Astrocyte (in vitro differentiated cells and primary cell): ENCODE measurements around the gene PRKAG3. TPM values are rescaled to one million over a fixed set of nuclear protein-coding genes. Genes with fewer than 3 reads are reported as not detected.

Source experiments
- DNase-seq: peaks from one replicate; pipeline ENCODE4 v3.0.0-alpha.2; 2010; ENCODE audit warnings: low read depth
- FAIRE-seq: peaks from 2 replicates; lab custom pipeline; 2011; peaks lifted over from hg19 to GRCh38; lab: Jason Lieb, UNC
- H2AFZ ChIP-seq: 2 replicates; pipeline ENCODE4 v1.6.0; 2012; ENCODE audit warnings: low read depth, low read length, inconsistent platforms
- H3K27ac ChIP-seq: 2 replicates; pipeline ENCODE4 v1.5.1; 2011; ENCODE audit warnings: low read depth, low read length, inconsistent platforms
- H3K27me3 ChIP-seq: 2 replicates; pipeline ENCODE4 v1.6.0; 2011; ENCODE audit warnings: low read length, inconsistent platforms; ENCODE audit not compliant: insufficient read depth
- H3K36me3 ChIP-seq: 2 replicates; pipeline ENCODE4 v1.5.1; 2011; ENCODE audit warnings: low read length, inconsistent platforms; ENCODE audit not compliant: insufficient read depth
- H3K4me1 ChIP-seq: 2 replicates; pipeline ENCODE4 v1.5.1; 2011; ENCODE audit warnings: low read length, inconsistent platforms; ENCODE audit not compliant: insufficient read depth
- H3K4me2 ChIP-seq: 2 replicates; pipeline ENCODE4 v1.6.0; 2012; ENCODE audit warnings: low read length, inconsistent platforms
- H3K4me3 ChIP-seq: 2 replicates; pipeline ENCODE4 v1.5.1; 2011; ENCODE audit warnings: low read depth, mild to moderate bottlenecking, low read length, inconsistent platforms; ENCODE audit not compliant: insufficient read depth
- H3K79me2 ChIP-seq: 2 replicates; pipeline ENCODE4 v1.6.0; 2012; ENCODE audit warnings: mild to moderate bottlenecking, low read length, inconsistent platforms; ENCODE audit not compliant: insufficient read depth
- H3K9ac ChIP-seq: 2 replicates; pipeline ENCODE4 v1.6.0; 2012; ENCODE audit warnings: mild to moderate bottlenecking, low read length, inconsistent platforms
- H3K9me3 ChIP-seq: 2 replicates; pipeline ENCODE4 v1.5.1; 2012; ENCODE audit warnings: low read depth, mild to moderate bottlenecking, low read length, inconsistent platforms; ENCODE audit not compliant: insufficient read depth
- H4K20me1 ChIP-seq: 2 replicates; pipeline ENCODE4 v1.6.0; 2012; ENCODE audit warnings: low read length, inconsistent platforms; ENCODE audit not compliant: insufficient read depth
- H3K27ac Mint-ChIP-seq: one replicate; pipeline ENCODE4 v1.8.0; 2021; ENCODE audit warnings: mild to moderate bottlenecking, mixed read lengths; ENCODE audit not compliant: unreplicated experiment
- H3K27me3 Mint-ChIP-seq: one replicate; pipeline ENCODE4 v1.8.0; 2021; ENCODE audit warnings: low read depth, mixed read lengths; ENCODE audit not compliant: unreplicated experiment
- H3K36me3 Mint-ChIP-seq: one replicate; pipeline ENCODE4 v1.8.0; 2021; ENCODE audit warnings: low read depth, mixed read lengths; ENCODE audit not compliant: unreplicated experiment
- H3K4me1 Mint-ChIP-seq: one replicate; pipeline ENCODE4 v1.8.0; 2021; ENCODE audit warnings: low read depth, mixed read lengths; ENCODE audit not compliant: unreplicated experiment
- H3K4me3 Mint-ChIP-seq: one replicate; pipeline ENCODE4 v1.8.0; 2021; ENCODE audit warnings: mild to moderate bottlenecking, moderate library complexity, mixed read lengths; ENCODE audit not compliant: unreplicated experiment
- H3K9me3 Mint-ChIP-seq: one replicate; pipeline ENCODE4 v1.8.0; 2021; ENCODE audit warnings: mild to moderate bottlenecking, mixed read lengths; ENCODE audit not compliant: unreplicated experiment
- EZH2 ChIP-seq: IDR thresholded peaks from 2 replicates; pipeline ENCODE4 v1.6.1; 2012; ENCODE audit warnings: mild to moderate bottlenecking, low read length, inconsistent platforms; ENCODE audit not compliant: insufficient read depth
- total RNA-seq: library from RNA; stranded (reverse); gene quantifications from 2 replicates; pipeline ENCODE4 v1.2.1, GENCODE V29; 2021
- TF ChIP-seq, protein P1 (sequence below): IDR thresholded peaks from 2 replicates; pipeline ENCODE4 v1.5.1; 2011; ENCODE audit warnings: low read depth, mild to moderate bottlenecking, inconsistent platforms, low read length, moderate library complexity; ENCODE audit not compliant: insufficient read depth

PRKAG3 gene
- total RNA-seq, 1 donor from 2014 or later: not detected

DNA sequence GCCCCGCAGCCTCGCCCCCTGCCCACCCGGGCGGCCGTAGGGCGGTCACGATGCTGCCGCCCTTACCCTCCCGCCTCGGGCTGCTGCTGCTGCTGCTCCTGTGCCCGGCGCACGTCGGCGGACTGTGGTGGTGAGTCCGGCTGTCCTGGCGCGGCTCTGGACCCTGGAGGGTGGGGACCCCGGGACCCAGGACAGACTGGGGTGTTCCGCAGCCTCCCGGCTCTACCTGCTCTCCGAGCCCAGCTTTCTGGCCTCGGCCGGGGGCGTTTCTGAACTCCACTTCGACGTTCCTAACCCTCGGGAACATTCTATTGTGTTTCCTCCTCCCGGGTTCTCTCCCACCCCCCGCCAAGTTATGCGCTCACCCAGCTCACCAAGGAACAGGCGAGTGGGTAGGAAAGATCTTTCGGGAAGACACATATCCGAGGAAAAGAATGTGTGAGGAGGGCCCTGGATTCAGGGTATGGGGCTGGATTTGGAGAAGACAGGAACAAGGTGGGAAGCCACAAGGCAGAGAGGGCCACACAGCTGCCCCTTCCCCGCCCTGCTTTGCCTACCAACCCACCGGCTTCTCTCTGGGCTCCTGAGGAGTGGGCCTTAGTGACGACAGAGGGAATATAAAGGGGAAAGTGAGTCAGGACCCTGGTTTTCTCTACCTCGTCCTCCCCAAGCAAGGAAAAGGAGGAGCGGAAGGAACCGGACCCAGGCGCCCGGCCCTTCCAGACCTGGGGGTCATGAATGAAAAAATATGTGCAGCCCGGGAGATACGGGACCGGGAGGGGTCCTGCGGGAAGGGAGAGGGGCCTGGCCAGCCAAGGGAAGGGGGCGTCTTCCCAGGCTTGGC is 28.6 kb upstream of the PRKAG3 start:
- H2AFZ ChIP-seq: peak overlapping the region; percentile 63
- no peaks in the 10 kb centered on the region for H3K36me3 ChIP-seq
- H3K9me3 ChIP-seq: no peaks in the 10 kb centered on the region
- H3K4me1 ChIP-seq: no peaks in the 10 kb centered on the region
- no peak overlapping the region for H3K27ac ChIP-seq
- Mint-ChIP-seq H3K36me3 (peaks cover 6% of the 10 kb centered on the region), H3K27me3 (peaks cover 82% of the 10 kb centered on the region), H3K4me1 (peaks cover 19% of the 10 kb centered on the region), H3K9me3 (no peaks in the 10 kb centered on the region), H3K4me3 (peak overlapping the region; percentile 76), H3K27ac (no peak overlapping the region)
- H3K79me2 ChIP-seq: no peaks in the 10 kb centered on the region
- H3K4me2 ChIP-seq: peak overlapping the region; percentile 55
- no peak for FAIRE-seq
- H3K9ac ChIP-seq: no peak overlapping the region
- no peak overlapping the region for H3K4me3 ChIP-seq
- DNase-seq: no peak
- H4K20me1 ChIP-seq: peaks cover 8% of the 10 kb centered on the region
- TF ChIP-seq EZH2: peak; percentile 84
- TF ChIP-seq, protein P1, sequence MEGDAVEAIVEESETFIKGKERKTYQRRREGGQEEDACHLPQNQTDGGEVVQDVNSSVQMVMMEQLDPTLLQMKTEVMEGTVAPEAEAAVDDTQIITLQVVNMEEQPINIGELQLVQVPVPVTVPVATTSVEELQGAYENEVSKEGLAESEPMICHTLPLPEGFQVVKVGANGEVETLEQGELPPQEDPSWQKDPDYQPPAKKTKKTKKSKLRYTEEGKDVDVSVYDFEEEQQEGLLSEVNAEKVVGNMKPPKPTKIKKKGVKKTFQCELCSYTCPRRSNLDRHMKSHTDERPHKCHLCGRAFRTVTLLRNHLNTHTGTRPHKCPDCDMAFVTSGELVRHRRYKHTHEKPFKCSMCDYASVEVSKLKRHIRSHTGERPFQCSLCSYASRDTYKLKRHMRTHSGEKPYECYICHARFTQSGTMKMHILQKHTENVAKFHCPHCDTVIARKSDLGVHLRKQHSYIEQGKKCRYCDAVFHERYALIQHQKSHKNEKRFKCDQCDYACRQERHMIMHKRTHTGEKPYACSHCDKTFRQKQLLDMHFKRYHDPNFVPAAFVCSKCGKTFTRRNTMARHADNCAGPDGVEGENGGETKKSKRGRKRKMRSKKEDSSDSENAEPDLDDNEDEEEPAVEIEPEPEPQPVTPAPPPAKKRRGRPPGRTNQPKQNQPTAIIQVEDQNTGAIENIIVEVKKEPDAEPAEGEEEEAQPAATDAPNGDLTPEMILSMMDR: no peak
- H3K27me3 ChIP-seq: peaks cover 65% of the 10 kb centered on the region

DNA sequence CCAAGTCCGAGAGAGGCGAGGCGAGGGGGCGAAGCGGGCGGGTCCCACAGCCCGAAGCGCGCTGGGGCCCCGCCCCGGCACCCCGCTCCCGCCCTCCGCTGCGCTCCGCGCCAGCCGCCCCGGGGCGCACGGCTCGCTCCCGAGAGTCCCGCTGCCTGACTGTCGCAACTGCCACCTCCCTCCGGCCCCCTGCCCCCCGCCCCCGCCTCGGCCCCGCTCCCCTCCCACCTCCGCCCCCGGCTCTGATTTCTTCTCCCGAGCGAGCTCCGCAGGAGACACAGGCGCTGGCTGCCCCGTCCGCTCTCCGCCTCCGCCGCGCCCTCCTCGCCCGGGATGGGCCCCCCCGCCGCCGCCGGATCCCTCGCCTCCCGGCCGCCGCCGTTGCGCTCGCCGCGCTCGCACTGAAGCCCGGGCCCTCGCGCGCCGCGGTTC is 28.0 kb upstream of the PRKAG3 start, which contains the start of gene WNT6:
TSS of gene WNT6 (plus strand) at position 250 of the 432 bp plus-strand sequence. CDS start 233 bp downstream, outside the sequence.
- Histone ChIP-seq H4K20me1 (peaks cover 8% of the 10 kb centered on the region), H2AFZ (peak within 1 kb of the TSS; percentile 63), H3K27ac (no peak within 1 kb of the TSS), H3K36me3 (no peaks in the 10 kb centered on the region), H3K4me1 (no peaks in the 10 kb centered on the region), H3K4me3 (no peak within 1 kb of the TSS), H3K4me2 (peak within 1 kb of the TSS; percentile 55), H3K9me3 (no peaks in the 10 kb centered on the region), H3K79me2 (no peaks in the 10 kb centered on the region), H3K27me3 (peaks cover 71% of the 10 kb centered on the region), H3K9ac (no peak within 1 kb of the TSS)
- Mint-ChIP-seq H3K27ac (peak within 1 kb of the TSS; percentile 62), H3K9me3 (no peaks in the 10 kb centered on the region), H3K36me3 (peaks cover 6% of the 10 kb centered on the region), H3K4me3 (peak within 1 kb of the TSS; percentile 76), H3K27me3 (peaks cover 84% of the 10 kb centered on the region), H3K4me1 (peaks cover 19% of the 10 kb centered on the region)
- FAIRE-seq (no peak), DNase-seq (no peak)
- TF ChIP-seq EZH2: no peak
- TF ChIP-seq, protein P1: no peak
